ENCODE data around the gene ROBO2. TPM values are rescaled to one million over a fixed set of nuclear protein-coding genes. Genes with fewer than 3 reads are reported as not detected.

ROBO2 gene
- total and polyA plus RNA-seq, 12 donors: 0.04 to 3.5 (median 0.34) TPM; not detected in 3

DNA sequence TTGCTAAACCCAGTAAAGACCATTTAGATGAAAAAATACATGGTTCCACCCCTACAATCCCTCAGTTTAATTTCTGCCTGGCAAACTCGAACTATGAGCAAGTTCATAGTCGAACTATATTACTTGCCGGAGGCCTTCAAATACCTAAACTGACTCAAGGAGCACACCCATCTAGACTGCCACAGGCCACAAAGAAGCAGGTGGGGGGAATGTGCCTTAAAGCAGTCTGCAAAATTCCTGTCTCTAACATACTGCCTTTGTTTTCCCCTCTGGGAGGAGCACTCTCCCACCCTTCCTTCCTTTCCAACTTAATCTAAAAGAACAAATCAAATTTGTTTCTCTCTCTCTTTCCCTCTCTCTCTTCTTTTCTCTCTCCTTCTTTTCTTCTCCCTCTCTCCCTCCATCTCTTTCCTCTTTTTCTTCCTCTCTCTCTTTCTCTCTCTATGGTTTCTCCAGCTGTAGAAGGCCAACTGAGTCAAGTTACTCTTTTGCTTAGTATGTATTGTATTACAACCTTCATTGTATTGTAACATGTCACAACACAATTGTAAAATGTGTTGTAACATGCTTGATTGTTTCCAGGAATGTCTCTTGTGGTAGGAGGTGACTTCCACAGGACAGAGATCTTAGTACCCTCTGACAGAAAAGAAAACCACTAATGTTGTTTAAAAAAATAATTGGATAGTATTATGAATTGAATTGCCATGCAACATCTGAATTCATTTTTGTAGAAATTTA lies 496.3 kb downstream of the ROBO2 start:
- intact Hi-C loops (cut with DNase I): no loop called here
- H3K9me3 ChIP-seq: peaks cover 0 to 22% (median 7%) of the 10 kb centered on the region in 11 donors
- no peaks in the 10 kb centered on the region for H3K27me3 ChIP-seq
- DNase-seq (no peak), ATAC-seq (no peak)
- TF ChIP-seq, protein P1, sequence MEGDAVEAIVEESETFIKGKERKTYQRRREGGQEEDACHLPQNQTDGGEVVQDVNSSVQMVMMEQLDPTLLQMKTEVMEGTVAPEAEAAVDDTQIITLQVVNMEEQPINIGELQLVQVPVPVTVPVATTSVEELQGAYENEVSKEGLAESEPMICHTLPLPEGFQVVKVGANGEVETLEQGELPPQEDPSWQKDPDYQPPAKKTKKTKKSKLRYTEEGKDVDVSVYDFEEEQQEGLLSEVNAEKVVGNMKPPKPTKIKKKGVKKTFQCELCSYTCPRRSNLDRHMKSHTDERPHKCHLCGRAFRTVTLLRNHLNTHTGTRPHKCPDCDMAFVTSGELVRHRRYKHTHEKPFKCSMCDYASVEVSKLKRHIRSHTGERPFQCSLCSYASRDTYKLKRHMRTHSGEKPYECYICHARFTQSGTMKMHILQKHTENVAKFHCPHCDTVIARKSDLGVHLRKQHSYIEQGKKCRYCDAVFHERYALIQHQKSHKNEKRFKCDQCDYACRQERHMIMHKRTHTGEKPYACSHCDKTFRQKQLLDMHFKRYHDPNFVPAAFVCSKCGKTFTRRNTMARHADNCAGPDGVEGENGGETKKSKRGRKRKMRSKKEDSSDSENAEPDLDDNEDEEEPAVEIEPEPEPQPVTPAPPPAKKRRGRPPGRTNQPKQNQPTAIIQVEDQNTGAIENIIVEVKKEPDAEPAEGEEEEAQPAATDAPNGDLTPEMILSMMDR (IDR thresholded peaks at IDR 0.05): no peak
- H3K27ac ChIP-seq: no peak overlapping the region
- 77 to 83% methylated on average over 3 of the region's 3 CpGs for WGBS, 2 donors
- no peak overlapping the region for H3K4me3 ChIP-seq
- no peaks in the 10 kb centered on the region for H3K36me3 ChIP-seq
- no peaks in the 10 kb centered on the region for H3K4me1 ChIP-seq

DNA sequence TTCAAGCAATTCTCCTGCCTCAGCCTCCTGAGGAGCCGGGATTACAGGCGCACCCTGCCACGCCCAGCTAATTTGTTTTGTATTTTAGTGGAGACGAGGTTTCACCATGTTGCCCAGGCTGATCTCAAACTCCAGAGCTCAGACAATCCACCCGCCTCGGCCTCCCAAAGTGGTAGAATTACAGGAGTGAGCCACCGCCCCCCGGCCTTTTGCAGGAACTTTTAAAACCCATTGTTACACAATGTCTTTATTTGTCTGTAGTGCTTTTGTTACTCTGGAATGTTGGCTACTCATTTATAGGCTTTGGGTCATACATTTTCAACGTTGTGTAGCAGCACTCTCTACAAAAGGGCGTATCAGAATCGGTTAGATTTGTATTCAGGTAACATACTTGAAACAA lies 499.1 kb downstream of the ROBO2 start:
- 93 to 94% methylated on average over 11 of the region's 11 CpGs for WGBS, 2 donors
- no peak for ATAC-seq
- H3K27me3 ChIP-seq: no peaks in the 10 kb centered on the region
- H3K9me3 ChIP-seq: peaks cover 0 to 4% (median 0%) of the 10 kb centered on the region in 11 donors
- no peak overlapping the region for H3K4me3 ChIP-seq
- H3K4me1 ChIP-seq: no peaks in the 10 kb centered on the region
- no peak for DNase-seq
- no peaks in the 10 kb centered on the region for H3K36me3 ChIP-seq
- TF ChIP-seq, protein P1 (IDR thresholded peaks at IDR 0.05): no peak
- no peak overlapping the region for H3K27ac ChIP-seq
- intact Hi-C loops (cut with DNase I): no loop called here

DNA sequence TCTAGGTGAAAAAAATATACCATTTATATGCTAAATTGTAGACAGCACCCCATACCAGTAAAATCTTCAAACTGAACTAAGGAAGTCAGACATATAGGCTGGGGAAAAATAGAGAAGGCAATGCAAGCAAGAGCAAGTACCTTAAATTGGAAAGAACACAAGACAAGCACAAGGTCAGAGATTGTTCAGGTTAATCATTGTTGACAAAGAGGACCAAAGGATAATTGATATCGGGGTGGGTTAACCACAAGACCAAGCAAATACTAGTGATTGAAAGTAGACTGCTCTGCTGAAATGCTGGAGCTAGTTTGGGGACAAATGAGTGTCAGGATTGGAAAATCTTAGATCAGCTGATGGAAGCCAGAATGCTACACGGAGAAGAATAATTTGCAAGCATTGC lies 499.8 kb downstream of the ROBO2 start:
- no peak for DNase-seq
- Histone ChIP-seq H3K36me3 (no peaks in the 10 kb centered on the region), H3K27ac (no peak overlapping the region), H3K9me3 (no peaks in the 10 kb centered on the region), H3K4me3 (no peak overlapping the region), H3K27me3 (no peaks in the 10 kb centered on the region), H3K4me1 (no peaks in the 10 kb centered on the region)
- TF ChIP-seq, protein P1 (IDR thresholded peaks at IDR 0.05): no peak
- ATAC-seq: no peak
- WGBS, 2 donors: 91 to 95% methylated on average over 2 of the region's 2 CpGs
- intact Hi-C loops (cut with DNase I): no loop called here

DNA sequence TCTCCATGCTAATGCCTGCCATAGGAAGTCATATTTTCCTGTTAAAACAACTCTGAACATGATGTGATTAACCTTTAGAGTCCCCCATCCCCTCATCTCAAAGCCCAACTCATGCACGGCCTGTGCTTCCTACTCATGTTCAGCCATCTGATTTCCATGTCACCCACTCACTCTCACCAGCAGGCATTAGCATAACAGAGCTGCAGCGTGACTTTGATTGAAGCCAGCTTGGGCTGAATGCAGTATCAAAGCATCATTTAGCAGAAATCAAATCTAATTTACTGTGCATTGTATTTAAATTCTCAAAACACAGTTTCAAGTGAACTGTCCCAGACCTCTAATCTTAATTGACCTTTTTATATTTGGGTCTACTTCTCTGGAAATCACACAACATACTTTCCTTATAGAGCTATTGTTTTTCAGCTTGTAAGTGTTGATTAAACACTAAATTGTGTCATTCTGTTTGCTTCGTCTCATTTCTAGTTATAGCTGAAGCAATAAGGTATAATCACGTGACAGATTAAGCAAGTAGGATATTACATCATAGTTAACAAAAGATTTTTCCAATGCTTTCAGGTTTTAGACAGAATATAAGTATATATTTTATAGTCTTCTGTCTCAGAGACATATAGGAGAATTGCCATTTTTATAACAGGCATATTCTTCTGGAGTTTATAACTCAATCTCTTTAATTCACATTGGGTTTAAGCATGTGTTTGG lies 501.5 kb downstream of the ROBO2 start:
- no peak for DNase-seq
- H3K36me3 ChIP-seq: no peaks in the 10 kb centered on the region
- intact Hi-C loops (cut with DNase I): no loop called here
- H3K27me3 ChIP-seq: no peaks in the 10 kb centered on the region
- TF ChIP-seq, protein P1 (IDR thresholded peaks at IDR 0.05): no peak
- no peak for ATAC-seq
- no peaks in the 10 kb centered on the region for H3K4me1 ChIP-seq
- 48 to 52% methylated on average over 4 of the region's 4 CpGs for WGBS, 2 donors
- no peak overlapping the region for H3K4me3 ChIP-seq
- peaks cover 0 to 10% (median 0%) of the 10 kb centered on the region in 11 donors for H3K9me3 ChIP-seq
- no peak overlapping the region for H3K27ac ChIP-seq
